ELR (cell line): ENCODE measurements around the gene EHMT1.

Source experiments
- DNase-seq: peaks from one replicate; pipeline ENCODE4 v3.0.0-alpha.2; 2015; ENCODE audit warnings: low read depth

Gene EHMT1

DNA sequence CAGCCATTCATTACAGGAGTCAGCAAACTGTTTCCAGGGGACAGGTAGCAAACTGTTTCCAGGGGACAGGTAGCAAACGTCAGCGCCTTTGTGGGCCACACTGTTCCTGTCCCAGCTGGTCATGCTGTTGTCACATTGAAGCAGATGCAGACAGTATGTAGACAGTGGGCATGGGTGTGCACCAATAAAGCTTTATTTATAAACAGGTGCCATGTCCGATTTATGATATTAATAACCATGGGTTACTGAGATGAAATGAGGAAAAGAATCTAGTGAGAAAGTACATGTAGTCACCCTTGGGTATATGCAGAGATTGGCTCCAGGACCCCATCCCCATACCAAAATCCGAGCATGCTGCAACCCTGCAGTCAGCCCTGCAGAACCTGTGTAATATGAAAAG lies 122.5 kb downstream of the EHMT1 start:
- DNase-seq = no peak

DNA sequence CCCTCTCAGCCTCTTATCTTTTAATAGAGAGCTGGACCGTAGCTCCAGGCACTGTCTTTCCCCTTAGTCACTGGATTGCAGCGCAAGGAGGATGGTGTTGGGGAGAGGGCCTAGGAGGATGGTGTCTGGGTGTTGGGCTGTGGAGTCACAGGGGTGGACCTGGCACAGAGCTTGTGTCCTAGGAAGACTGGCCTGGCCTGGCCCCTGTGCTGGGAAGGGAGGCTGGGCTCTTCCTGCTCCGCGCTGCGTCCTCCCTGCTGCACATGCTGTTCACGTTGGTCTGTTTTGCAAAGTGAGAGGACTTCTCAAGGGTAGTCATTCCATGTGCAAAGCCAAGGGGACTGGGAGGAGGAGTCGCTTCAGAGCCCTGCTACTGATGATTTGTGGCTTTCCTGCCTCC lies 123.9 kb downstream of the EHMT1 start:
- DNase-seq = no peak

DNA sequence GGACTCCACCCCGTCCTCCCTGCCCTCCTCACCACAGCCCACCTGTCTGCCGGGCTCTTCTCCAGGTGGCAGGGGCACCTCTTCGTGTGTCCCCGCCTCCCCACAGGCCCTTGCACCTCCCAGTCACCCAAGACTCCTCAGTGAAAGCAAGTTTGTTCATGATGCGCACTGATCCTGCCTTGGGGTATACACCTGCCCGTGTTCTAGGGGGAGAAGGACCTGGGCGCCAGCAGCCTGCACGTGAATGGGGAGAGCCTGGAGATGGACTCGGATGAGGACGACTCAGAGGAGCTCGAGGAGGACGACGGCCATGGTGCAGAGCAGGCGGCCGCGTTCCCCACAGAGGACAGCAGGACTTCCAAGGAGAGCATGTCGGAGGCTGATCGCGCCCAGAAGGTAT lies 124.9 kb downstream of the EHMT1 start:
- DNase-seq = no peak

DNA sequence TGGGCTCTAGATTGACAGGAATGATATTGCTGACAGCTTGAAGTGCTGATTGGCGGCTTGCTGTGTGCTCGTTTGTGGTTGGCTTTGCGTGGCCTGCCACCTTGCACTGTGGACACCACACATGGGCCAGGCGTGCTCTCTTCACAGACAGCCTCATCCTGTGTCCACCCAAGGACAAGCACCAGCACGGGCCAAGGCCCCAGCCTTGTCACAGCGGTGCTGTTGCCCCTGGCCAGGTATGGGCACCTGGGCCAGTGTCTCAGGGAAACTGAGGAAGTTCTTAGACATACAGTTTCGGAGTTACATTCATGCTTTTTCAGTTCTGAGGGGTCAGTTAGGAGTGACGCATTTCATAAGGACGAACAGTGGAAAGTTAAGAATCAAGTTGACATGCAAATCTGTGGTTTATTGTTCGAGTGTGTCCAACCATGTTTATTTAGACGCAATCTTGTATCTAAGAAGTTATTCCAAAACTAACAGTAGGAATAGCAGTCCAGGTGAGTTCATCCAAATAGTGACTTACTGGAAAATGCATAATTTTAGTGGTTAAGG lies 125.9 kb downstream of the EHMT1 start:
- no peak for DNase-seq

GRCh38 chr9:137745541-137745991 lies 126.8 kb downstream of the EHMT1 start:
- DNase-seq = no peak

- DNase-seq = no peak
Observed at GRCh38 chr9:137748311-137748710, 129.5 kb downstream of the EHMT1 start.

DNA sequence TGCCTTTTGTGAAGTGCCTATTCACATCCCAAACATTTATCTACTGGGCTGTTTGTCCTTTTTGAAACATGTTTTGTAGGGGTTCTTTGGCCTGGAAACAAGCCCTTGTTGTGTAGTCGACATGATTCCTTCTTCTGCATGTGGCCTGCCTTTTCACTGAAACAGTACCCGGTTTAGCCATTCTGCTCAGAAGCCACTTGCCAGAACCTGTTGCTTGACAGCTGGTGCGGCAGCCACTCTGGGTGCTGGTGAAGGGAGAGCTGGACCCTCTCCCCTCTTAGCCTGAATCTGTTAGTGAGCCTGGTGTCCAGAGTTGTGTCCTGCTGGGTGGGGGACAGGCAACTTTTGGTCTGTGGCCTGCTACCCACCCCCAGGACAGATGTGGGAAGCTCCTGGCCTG lies 129.9 kb downstream of the EHMT1 start:
- no peak for DNase-seq

GRCh38 chr9:137749511-137749910 lies 130.7 kb downstream of the EHMT1 start:
- no peak for DNase-seq

- no peak for DNase-seq
Observed at GRCh38 chr9:137750007-137750406, 131.2 kb downstream of the EHMT1 start.

GRCh38 chr9:137750566-137750965 lies 131.8 kb downstream of the EHMT1 start:
- no peak for DNase-seq

DNA sequence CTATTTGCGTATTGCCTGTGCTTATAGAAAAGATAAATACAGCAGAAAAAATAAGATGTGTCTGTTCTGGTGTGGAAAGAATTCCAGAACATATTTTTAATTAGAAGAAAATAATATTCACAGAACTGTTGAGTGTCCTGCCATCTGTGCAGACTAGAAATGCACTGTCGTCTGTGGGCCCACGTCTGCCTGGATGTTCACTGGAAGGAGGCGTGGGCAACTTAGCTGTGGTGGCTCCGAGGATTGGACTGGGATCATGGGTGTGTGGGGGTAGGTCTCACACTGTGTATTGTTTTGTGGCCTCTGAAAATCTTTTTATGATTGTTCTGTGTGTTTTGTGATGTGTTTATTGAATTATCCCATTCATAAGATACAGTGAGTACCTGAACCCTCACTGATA lies 132.8 kb downstream of the EHMT1 start:
- DNase-seq = no peak

- no peak for DNase-seq
Observed at GRCh38 chr9:137752426-137752825, 133.6 kb downstream of the EHMT1 start.

DNA sequence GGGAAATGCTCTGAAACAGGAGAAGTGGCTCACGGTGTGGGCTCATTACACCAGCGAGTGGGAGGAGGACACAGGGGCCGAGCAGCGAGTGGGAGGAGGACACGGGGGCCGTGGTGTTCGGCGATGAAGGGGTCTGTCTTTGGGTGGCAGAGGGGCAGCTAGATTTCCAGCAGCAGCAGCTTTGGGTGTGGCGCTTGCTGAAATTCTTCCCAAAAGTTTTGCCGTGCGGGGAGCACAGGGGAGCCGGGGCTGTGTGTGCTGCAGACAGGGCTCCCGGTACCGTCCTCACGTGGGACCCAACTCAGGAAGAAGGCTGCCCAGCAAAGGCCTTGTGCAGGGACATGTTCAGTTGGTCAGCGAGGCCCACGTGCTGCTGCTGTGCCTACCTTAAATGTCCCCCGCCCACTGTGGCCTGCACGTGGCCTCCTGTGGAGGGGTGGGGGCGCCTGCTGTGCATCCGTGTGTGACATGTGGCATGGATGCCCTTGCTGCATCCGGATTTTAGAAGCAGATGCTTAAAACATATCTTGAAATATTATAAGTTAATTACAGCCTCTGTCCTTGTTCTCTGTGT lies 134.5 kb downstream of the EHMT1 start:
- DNase-seq = no peak

DNA sequence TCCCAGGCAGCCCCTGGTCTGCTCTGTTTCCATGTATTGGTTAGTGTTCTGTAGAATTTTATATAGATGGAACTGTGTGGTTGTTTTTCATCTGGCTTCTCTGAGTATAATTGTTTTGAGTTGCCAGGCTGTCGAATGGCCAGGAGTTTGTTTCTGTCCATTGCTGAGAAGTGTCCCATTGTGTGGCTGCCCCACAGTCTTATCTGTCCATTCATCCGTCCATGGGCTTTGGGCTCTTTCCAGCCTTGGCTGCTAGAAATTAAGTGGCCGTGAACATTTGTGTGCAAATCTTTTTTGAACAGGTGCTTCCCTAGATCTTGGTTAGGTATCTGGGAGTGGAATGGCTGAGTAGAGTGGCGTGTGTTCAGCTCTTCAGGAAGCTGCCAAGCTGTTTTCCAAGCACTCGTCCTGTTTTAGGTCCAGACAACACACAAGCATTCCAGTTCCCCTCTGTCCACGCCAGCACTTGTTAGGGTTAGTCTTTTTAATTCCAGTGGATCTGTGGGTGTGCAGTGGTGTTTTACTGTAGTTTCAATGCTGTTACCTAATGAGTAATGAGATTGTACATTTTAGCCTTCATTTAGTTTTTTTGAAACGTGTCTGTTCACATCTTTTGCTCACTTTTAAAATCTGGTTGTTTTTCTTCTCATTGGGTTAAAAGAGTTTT lies 136.6 kb downstream of the EHMT1 start:
- DNase-seq = no peak

GRCh38 chr9:137756045-137756744 lies 137.4 kb downstream of the EHMT1 start:
- DNase-seq = no peak

DNA sequence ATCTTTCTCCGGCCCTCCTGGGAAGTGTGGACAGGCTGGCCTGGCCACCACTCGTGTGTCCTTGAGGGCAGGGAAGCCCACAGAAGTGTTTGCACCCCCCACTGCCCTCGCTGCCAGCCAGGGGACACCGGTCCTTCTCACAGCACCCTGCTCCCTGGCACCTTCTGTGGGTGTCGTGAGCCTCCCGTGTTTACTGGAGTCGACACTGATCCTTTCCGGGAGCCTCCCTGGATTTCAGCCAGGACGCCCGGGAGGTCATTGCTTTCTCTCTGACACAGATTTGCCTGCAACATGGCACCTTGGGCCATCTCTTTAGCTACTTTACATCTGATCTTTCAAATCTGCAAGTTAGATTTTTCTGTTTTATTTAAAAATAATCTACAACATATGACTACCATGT lies 138.3 kb downstream of the EHMT1 start:
- peak; percentile 35 for DNase-seq

GRCh38 chr9:137757613-137758029 lies 138.8 kb downstream of the EHMT1 start:
- peak; percentile 83 for DNase-seq

- no peak for DNase-seq
Observed at GRCh38 chr9:137758067-137758466, 139.3 kb downstream of the EHMT1 start.

DNA sequence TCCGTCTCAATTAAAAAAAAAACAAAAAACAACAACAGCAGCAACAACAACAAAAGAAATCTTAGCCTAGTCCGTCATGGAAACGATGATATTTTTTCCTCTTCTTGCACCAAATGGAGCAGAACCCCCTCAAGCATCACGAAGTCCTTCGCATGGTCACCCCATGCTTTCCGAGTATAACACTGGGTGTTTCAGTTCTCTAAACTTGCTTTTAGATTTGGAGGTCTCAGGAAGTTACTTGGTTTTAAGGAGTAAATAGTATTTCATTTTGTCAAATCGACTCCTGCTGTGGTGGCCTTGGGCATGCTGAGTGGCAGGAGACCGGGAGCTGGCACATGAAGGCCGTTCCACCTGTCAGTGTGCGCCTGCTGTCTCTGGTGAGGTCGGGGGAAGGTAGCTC lies 140.3 kb downstream of the EHMT1 start:
- no peak for DNase-seq

DNA sequence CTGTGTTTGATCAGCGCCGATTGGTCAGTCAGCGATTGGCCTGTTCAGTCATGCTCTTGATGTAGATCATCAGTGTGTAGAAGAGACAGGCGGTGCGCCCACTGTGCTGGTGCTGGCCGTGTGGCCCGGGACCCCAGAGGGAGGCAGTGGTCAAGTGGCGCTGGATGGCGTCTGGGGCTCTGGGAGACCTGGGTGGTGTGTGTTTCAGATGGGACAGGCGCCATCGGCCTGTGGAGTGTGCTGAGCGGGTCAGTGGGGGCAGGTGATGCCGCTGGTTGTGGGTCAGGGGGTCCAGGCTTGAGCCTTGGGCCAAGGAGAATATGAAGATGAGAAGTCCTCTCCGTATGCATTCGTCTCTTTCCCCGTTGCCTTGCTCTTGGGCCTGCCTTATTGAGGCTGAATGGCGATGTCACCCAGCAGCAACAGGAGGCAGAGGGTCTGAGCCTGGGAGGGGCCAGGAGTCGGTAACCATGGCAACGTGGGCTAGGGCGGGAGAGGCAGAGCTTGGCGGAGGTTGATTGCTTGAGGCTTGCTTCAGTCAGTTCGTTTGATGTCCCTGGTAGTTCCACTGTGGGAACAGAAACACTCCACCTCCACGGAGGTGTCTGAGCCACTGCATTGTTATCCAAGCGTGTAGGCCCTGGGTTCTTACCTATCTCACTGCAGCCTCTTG lies 141.0 kb downstream of the EHMT1 start:
- DNase-seq = no peak

DNA sequence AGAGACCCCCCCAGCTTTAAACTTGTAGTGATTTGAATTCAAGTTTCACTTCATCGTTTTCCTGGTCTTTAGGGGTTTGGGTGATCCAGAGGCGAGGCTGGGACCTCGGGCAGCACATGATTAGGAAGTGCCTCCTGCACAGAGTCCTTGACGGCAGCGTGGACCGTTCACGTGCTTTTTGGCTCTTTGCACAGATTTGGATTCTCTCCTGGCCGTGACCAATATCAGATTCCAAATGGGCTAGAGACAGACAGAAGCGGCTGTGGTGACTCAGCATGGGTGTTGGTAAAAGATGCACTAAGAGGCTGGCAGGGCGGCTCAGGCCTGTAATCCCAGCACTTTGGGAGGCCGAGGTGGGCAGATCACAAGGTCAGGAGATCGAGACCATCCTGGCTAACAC lies 141.6 kb downstream of the EHMT1 start:
- no peak for DNase-seq

- no peak for DNase-seq
Observed at GRCh38 chr9:137761032-137761431, 142.2 kb downstream of the EHMT1 start.

DNA sequence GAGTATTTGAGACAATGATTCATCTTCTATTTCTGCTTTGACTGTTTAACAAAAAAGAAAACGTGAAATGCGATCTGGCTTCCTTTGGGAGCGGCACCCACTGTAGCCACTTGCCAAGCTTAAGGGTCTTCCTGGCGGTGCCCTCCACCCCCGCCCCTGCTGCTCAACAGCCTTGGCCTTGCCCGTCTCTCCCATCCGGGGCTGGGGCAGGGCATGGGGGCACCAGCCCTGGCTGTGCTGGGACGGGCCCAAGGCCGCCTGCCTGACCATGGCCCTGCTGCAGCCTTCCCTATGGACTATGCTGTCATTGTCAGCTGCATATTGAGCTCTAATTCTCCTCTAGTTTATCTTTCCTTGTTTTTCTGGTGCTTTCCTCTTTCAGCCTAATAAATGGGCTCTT lies 143.0 kb downstream of the EHMT1 start:
- DNase-seq = no peak
